Measurements from ENCODE around the gene FAM187B.

- no peak for TF ChIP-seq CTCF (IDR thresholded peaks at IDR 0.05 in 8 of 11, conservative IDR thresholded peaks at IDR 0.05 in 3 of 11)
- TF ChIP-seq POLR2AphosphoS5 (IDR thresholded peaks at IDR 0.05) = no peak
Observed at GRCh38 chr19:35217649-35217990, 10.9 kb downstream of the FAM187B start.

All from spleen (tissue), 7 donors.